K562 (cell line): Measurements from ENCODE around the gene DPH5. TPM values are rescaled to one million over a fixed set of nuclear protein-coding genes. Genes with fewer than 3 reads are reported as not detected.

Source experiments
- ATAC-seq: fragments of 200-7000 bp; cut with Tn5 transposase; 3 replicates; pipeline ENCODE4 v1.9.1; 2020; ENCODE audit warnings: moderate library complexity
- BruUV-seq: library from RNA; stranded (reverse); fragments of 400-500 nt; replicated peaks from 2 replicates; lab custom pipeline; 2021; lab: Mats Ljungman, UMichigan
- CTCF ChIA-PET: fragments of 300-600 bp; formaldehyde crosslinking; extraction: SDS; loops from one replicate; lab custom pipeline; 2021; ENCODE audit warnings: low intra/inter-chr PET ratio; lab: Yijun Ruan, JAX
- POLR2A ChIA-PET: fragments of 300-600, 350-650 bp; sonication (Branson Sonifier 250); formaldehyde crosslinking; extraction: SDS; loops from one replicate; lab custom pipeline; 2021; ENCODE audit warnings: antibody characterized with exemption, inconsistent platforms; lab: Yijun Ruan, JAX
- DNase-seq, 4 experiments: peaks; one replicate each; pipeline versions ENCODE4 v3.0.0 to v3.0.0-alpha.2; 2011 to 2018; ENCODE audit warnings: low spot score in 3 of 4, mixed read lengths in 3 of 4; ENCODE audit errors: extremely low read depth in 1 of 4
- FAIRE-seq: peaks from 2 replicates; lab custom pipeline; 2011; peaks lifted over from hg19 to GRCh38; lab: Jason Lieb, UNC
- H2AFZ ChIP-seq: 2 replicates; pipeline ENCODE4 v1.6.0; 2011; ENCODE audit warnings: low read depth, low read length, control low read depth, inconsistent platforms
- H3K27ac ChIP-seq: fragments of 200-600 bp; 3 replicates; pipeline ENCODE4 v1.8.0; 2011; ENCODE audit warnings: low read depth, mild to moderate bottlenecking, control low read depth, inconsistent platforms, low read length, moderate library complexity, mixed read lengths; ENCODE audit errors: extremely low read depth
- H3K27me3 ChIP-seq, 2 experiments: fragments of 300-600 bp in 1 of 2; 2 replicates in 1 of 2; 3 replicates in 1 of 2; pipeline versions ENCODE4 v1.6.0 to v1.8.0; 2011; ENCODE audit warnings: inconsistent platforms in 2 of 2, low read length in 2 of 2, mild to moderate bottlenecking in 1 of 2, mixed read lengths in 1 of 2, moderate library complexity in 1 of 2; ENCODE audit not compliant: control insufficient read depth in 2 of 2, insufficient read depth in 2 of 2
- H3K36me3 ChIP-seq: fragments of 300-600 bp; 3 replicates; pipeline ENCODE4 v1.8.0; 2011; ENCODE audit warnings: mild to moderate bottlenecking, low read length, inconsistent platforms; ENCODE audit not compliant: control insufficient read depth, insufficient read depth
- H3K4me1 ChIP-seq, 2 experiments: fragments of 200-600 bp in 1 of 2; replicated peaks in 1 of 2; 2 replicates in 1 of 2; 3 replicates in 1 of 2; pipeline versions ENCODE4 v1.5.1 to v1.8.0; 2011; ENCODE audit warnings: inconsistent platforms in 2 of 2, low read length in 2 of 2, mild to moderate bottlenecking in 1 of 2, mixed read lengths in 1 of 2, moderate library complexity in 1 of 2; ENCODE audit not compliant: control insufficient read depth in 2 of 2, insufficient read depth in 2 of 2
- H3K4me2 ChIP-seq: 2 replicates; pipeline ENCODE4 v1.6.1; 2011; ENCODE audit warnings: low read length, control low read depth, inconsistent platforms, mixed read lengths; ENCODE audit not compliant: insufficient read depth
- H3K4me3 ChIP-seq: fragments of 200-600 bp; sonication (generic), shearing (Covaris generic); 2 replicates; pipeline ENCODE4 v1.5.1; 2016; ENCODE audit warnings: control low read depth, inconsistent platforms
- H3K79me2 ChIP-seq: fragments of 200-600 bp; 3 replicates; pipeline ENCODE4 v1.8.0; 2011; ENCODE audit warnings: low read length, inconsistent platforms; ENCODE audit not compliant: control insufficient read depth, insufficient read depth
- H3K9ac ChIP-seq, 2 experiments: 2 replicates each; pipeline versions ENCODE4 v1.6.0 to v1.6.1; 2011; ENCODE audit warnings: low read depth in 2 of 2, low read length in 2 of 2, control low read depth in 1 of 2, inconsistent platforms in 1 of 2, mild to moderate bottlenecking in 1 of 2, mixed read lengths in 1 of 2; ENCODE audit not compliant: insufficient read depth in 1 of 2
- H3K9me1 ChIP-seq: one replicate; pipeline ENCODE4 v1.6.0; 2011; ENCODE audit warnings: inconsistent platforms, mild to moderate bottlenecking, low read length, moderate library complexity; ENCODE audit not compliant: control insufficient read depth, insufficient read depth
- H3K9me3 ChIP-seq: replicated peaks from 2 replicates; pipeline ENCODE4 v1.5.1; 2011; ENCODE audit warnings: low read depth, low read length, inconsistent platforms; ENCODE audit not compliant: control insufficient read depth, insufficient read depth
- H4K20me1 ChIP-seq: replicated peaks from 2 replicates; pipeline ENCODE4 v1.6.1; 2011; ENCODE audit warnings: low read length, inconsistent platforms, mixed read lengths; ENCODE audit not compliant: control insufficient read depth, insufficient read depth
- ATF7 ChIP-seq: fragments of 450-650 bp; IDR thresholded peaks from 2 replicates; pipeline ENCODE4 v1.7.1; 2014; ENCODE audit warnings: mild to moderate bottlenecking, moderate library complexity
- IFI16 ChIP-seq: fragments of 250-450 bp; sonication (Bioruptor Pico); IDR thresholded peaks from 2 replicates; pipeline ENCODE4 v2.1.2; 2022; ENCODE audit warnings: mild to moderate bottlenecking, inconsistent platforms
- POLR2AphosphoS5 ChIP-seq: IDR thresholded peaks from 2 replicates; pipeline ENCODE4 v1.6.1; 2011; ENCODE audit warnings: mild to moderate bottlenecking, low read depth, low read length, moderate library complexity; ENCODE audit not compliant: control insufficient read depth, insufficient read depth
- SMARCA4 ChIP-seq: fragments of 450-650 bp; IDR thresholded peaks from 2 replicates; pipeline ENCODE4 v1.6.1; 2016
- TARDBP ChIP-seq: fragments of 450-650 bp; IDR thresholded peaks from 2 replicates; pipeline ENCODE4 v1.6.1; 2016
- ZNF699 ChIP-seq: fragments of 250-450 bp; sonication (Bioruptor Pico); IDR thresholded peaks from 2 replicates; pipeline ENCODE4 v1.8.0; 2021; ENCODE audit warnings: mild to moderate bottlenecking, moderate library complexity; ENCODE audit not compliant: insufficient replicate concordance
- WGBS: fragments of 100-300 bp; shearing (Covaris generic); methylation state at CpG from one replicate; pipeline ENCODE4 v1.1.6; 2016; ENCODE audit warnings: low coverage, mixed read lengths; ENCODE audit not compliant: insufficient coverage; ENCODE audit errors: missing lambda C conversion rate; 5-methylcytosine and 5-hydroxymethylcytosine counted together
- in situ Hi-C: fragments of 300-500 bp; cut with MboI; formaldehyde crosslinking; loops from 4 replicates; pipeline ENCODE4 v1.15.0; 2018; ENCODE audit warnings: inconsistent platforms, mixed read lengths
- intact Hi-C: fragments of 100-400 bp; cut with micrococcal nuclease; formaldehyde crosslinking; loops from 2 replicates; pipeline ENCODE4 v1.14.2; 2022
- polyA plus RNA-seq, 8 experiments: library from polyadenylated mRNA; depleted of rRNA in 4 of 8; stranded (reverse) in 5 of 8; unstranded in 3 of 8; fragments of >200 nt; fragmentation: Nextera tagmentation in 2 of 8; fragmentation: Illumina TruSeq in 1 of 8; extraction: Ambion mirVana in 2 of 8; extraction: Trizol in 1 of 8; gene quantifications; 2 replicates each; pipeline versions ENCODE4 v1.2.1 to v1.2.3, GENCODE V29; 2011 to 2014; ENCODE audit warnings: inconsistent platforms in 1 of 8, missing spikeins in 1 of 8
- total RNA-seq, 7 experiments: library from RNA; depleted of rRNA in 6 of 7; stranded (reverse); fragments of >200 nt in 6 of 7; fragmentation: Illumina TruSeq in 2 of 7; extraction: Trizol in 2 of 7; gene quantifications; 2 replicates each; pipeline versions ENCODE4 v1.2.1 to v1.2.3, GENCODE V29; 2011 to 2021; ENCODE audit warnings: low replicate concordance in 1 of 7
- TF ChIP-seq, protein P1 (sequence below): sonication (generic); formaldehyde crosslinking; IDR thresholded peaks from 2 replicates; pipeline ENCODE4 v1.8.1; 2023; ENCODE audit warnings: missing genetic modification reagents, mild to moderate bottlenecking, borderline replicate concordance
- TF ChIP-seq, protein P2 (sequence below), 2 experiments: IDR thresholded peaks in 1 of 2; conservative IDR thresholded peaks in 1 of 2; 2 replicates each; pipeline ENCODE4 v1.6.1; 2016; ENCODE audit warnings: low read depth in 2 of 2, mild to moderate bottlenecking in 1 of 2, missing compliant biosample characterization in 1 of 2, missing genetic modification characterization in 1 of 2, moderate library complexity in 1 of 2
- TF ChIP-seq, protein P3 (sequence below): fragments of 450-650 bp; formaldehyde crosslinking; IDR thresholded peaks from 2 replicates; pipeline ENCODE4 v1.4.0; 2020; ENCODE audit warnings: mild to moderate bottlenecking, mixed read lengths

Gene DPH5
- total and polyA plus RNA-seq, 9 of the 15 experiments (the other 6 are each of a cell fraction or from before 2014, with no cell fraction given): 37.6 to 159 (median 89.7) TPM

DNA sequence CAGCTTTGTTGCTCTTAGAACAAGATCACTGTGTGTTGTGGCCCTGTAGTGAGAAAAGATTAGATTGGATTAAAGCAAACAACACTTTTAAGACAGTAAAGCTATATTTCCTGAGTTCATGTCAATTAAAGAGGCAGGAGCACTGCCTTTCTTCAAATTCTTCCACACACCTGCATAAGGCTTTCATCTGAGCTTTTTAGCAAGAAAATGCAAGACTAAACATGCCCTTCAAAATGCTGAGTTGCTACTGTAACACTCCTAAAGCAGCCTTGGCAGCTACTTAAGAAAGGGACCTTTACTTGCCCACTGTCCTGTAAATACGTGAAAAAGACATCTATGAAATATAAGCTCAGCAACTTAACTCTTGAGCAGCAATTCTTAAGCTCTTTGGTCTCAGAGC is 11.8 kb downstream of the DPH5 start:
- DNase-seq: no peak
- CTCF ChIA-PET: no interaction called here
- no peak overlapping the region for H3K4me3 ChIP-seq
- WGBS: 94% methylated on average over 1 of the region's 1 CpG
- intact Hi-C loops (no loop called here), in situ Hi-C loops (no loop called here)
- H3K27ac ChIP-seq: no peak overlapping the region
- no peak for FAIRE-seq
- H3K36me3 ChIP-seq: peaks cover 76% of the 10 kb centered on the region
- H3K9me3 ChIP-seq: no peaks in the 10 kb centered on the region
- TF ChIP-seq IFI16 (CRISPR knock-in tag): no peak
- no peak for TF ChIP-seq TARDBP
- no peak for TF ChIP-seq SMARCA4
- TF ChIP-seq ATF7: no peak
- TF ChIP-seq, protein P1, sequence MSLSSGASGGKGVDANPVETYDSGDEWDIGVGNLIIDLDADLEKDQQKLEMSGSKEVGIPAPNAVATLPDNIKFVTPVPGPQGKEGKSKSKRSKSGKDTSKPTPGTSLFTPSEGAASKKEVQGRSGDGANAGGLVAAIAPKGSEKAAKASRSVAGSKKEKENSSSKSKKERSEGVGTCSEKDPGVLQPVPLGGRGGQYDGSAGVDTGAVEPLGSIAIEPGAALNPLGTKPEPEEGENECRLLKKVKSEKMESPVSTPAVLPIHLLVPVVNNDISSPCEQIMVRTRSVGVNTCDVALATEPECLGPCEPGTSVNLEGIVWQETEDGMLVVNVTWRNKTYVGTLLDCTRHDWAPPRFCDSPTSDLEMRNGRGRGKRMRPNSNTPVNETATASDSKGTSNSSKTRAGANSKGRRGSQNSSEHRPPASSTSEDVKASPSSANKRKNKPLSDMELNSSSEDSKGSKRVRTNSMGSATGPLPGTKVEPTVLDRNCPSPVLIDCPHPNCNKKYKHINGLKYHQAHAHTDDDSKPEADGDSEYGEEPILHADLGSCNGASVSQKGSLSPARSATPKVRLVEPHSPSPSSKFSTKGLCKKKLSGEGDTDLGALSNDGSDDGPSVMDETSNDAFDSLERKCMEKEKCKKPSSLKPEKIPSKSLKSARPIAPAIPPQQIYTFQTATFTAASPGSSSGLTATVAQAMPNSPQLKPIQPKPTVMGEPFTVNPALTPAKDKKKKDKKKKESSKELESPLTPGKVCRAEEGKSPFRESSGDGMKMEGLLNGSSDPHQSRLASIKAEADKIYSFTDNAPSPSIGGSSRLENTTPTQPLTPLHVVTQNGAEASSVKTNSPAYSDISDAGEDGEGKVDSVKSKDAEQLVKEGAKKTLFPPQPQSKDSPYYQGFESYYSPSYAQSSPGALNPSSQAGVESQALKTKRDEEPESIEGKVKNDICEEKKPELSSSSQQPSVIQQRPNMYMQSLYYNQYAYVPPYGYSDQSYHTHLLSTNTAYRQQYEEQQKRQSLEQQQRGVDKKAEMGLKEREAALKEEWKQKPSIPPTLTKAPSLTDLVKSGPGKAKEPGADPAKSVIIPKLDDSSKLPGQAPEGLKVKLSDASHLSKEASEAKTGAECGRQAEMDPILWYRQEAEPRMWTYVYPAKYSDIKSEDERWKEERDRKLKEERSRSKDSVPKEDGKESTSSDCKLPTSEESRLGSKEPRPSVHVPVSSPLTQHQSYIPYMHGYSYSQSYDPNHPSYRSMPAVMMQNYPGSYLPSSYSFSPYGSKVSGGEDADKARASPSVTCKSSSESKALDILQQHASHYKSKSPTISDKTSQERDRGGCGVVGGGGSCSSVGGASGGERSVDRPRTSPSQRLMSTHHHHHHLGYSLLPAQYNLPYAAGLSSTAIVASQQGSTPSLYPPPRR (CRISPR knock-in tag): no peak
- TF ChIP-seq, protein P2, sequence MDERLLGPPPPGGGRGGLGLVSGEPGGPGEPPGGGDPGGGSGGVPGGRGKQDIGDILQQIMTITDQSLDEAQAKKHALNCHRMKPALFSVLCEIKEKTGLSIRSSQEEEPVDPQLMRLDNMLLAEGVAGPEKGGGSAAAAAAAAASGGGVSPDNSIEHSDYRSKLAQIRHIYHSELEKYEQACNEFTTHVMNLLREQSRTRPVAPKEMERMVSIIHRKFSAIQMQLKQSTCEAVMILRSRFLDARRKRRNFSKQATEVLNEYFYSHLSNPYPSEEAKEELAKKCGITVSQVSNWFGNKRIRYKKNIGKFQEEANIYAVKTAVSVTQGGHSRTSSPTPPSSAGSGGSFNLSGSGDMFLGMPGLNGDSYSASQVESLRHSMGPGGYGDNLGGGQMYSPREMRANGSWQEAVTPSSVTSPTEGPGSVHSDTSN (CRISPR knock-in tag; IDR thresholded peaks at IDR 0.05; ENCODE audit: low read depth): no peak
- TF ChIP-seq, protein P2 (tag; conservative IDR thresholded peaks at IDR 0.05; ENCODE audit: low read depth): no peak
- TF ChIP-seq, protein P3, sequence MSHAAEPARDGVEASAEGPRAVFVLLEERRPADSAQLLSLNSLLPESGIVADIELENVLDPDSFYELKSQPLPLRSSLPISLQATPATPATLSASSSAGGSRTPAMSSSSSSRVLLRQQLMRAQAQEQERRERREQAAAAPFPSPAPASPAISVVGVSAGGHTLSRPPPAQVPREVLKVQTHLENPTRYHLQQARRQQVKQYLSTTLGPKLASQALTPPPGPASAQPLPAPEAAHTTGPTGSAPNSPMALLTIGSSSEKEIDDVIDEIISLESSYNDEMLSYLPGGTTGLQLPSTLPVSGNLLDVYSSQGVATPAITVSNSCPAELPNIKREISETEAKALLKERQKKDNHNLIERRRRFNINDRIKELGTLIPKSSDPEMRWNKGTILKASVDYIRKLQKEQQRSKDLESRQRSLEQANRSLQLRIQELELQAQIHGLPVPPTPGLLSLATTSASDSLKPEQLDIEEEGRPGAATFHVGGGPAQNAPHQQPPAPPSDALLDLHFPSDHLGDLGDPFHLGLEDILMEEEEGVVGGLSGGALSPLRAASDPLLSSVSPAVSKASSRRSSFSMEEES (CRISPR knock-in tag): no peak
- no peak for TF ChIP-seq POLR2AphosphoS5
- TF ChIP-seq ZNF699 (CRISPR knock-in tag): no peak
- H3K79me2 ChIP-seq: no peaks in the 10 kb centered on the region
- no peak for ATAC-seq
- H3K27me3 ChIP-seq: no peaks in the 10 kb centered on the region
- H3K9me1 ChIP-seq: no peaks in the 10 kb centered on the region
- H3K9ac ChIP-seq: no peak overlapping the region
- BruUV-seq: no TSS peak
- POLR2A ChIA-PET: interaction anchor here (0.7 to 0.9 kb wide), 2 partner anchors 9 to 11 kb away, joined by 3 read pairs; no protein-coding TSS in a partner anchor
- H2AFZ ChIP-seq: no peak overlapping the region
- no peak overlapping the region for H3K4me2 ChIP-seq
- H4K20me1 ChIP-seq: no peaks in the 10 kb centered on the region
- no peaks in the 10 kb centered on the region for H3K4me1 ChIP-seq
